Neural progenitor cell (in vitro differentiated cells): ENCODE data around the gene DCTN3. TPM values are rescaled to one million over a fixed set of nuclear protein-coding genes. Genes with fewer than 3 reads are reported as not detected.
A peak's percentile ranks its signal among the peaks of the same experiment; 100 is the strongest.

Experiments
- DNase-seq: peaks from one replicate; pipeline ENCODE4 v3.0.0-alpha.2; 2016; ENCODE audit warnings: low spot score
- H2AFZ ChIP-seq: fragments of 200-600 bp; sonication (generic); replicated peaks from 2 replicates; pipeline ENCODE4 v1.6.1; 2016; ENCODE audit warnings: antibody characterized with exemption
- H3F3A ChIP-seq: fragments of 200-600 bp; sonication (generic); 2 replicates; pipeline ENCODE4 v1.6.1; 2016; ENCODE audit warnings: antibody characterized with exemption, low read depth
- H3K27ac ChIP-seq: fragments of 200-600 bp; sonication (generic); 2 replicates; pipeline ENCODE4 v1.5.1; 2016; ENCODE audit warnings: mild to moderate bottlenecking
- H3K27me3 ChIP-seq: fragments of 200-600 bp; sonication (generic); 2 replicates; pipeline ENCODE4 v1.6.1; 2016; ENCODE audit warnings: mild to moderate bottlenecking, moderate library complexity
- H3K36me3 ChIP-seq: fragments of 200-600 bp; sonication (generic); 2 replicates; pipeline ENCODE4 v1.5.1; 2016
- H3K4me1 ChIP-seq: fragments of 200-600 bp; sonication (generic); 2 replicates; pipeline ENCODE4 v1.6.1; 2016; ENCODE audit warnings: mixed run types
- H3K4me2 ChIP-seq: fragments of 200-600 bp; sonication (generic); 2 replicates; pipeline ENCODE4 v1.6.1; 2016
- H3K4me3 ChIP-seq: fragments of 200-600 bp; sonication (generic); 2 replicates; pipeline ENCODE4 v1.5.1; 2016
- H3K79me2 ChIP-seq: fragments of 200-600 bp; sonication (generic); 2 replicates; pipeline ENCODE4 v1.6.1; 2016; ENCODE audit warnings: low read depth
- H3K9ac ChIP-seq: fragments of 200-600 bp; sonication (generic); 2 replicates; pipeline ENCODE4 v1.6.1; 2016
- H3K9me3 ChIP-seq: fragments of 200-600 bp; sonication (generic); 2 replicates; pipeline ENCODE4 v1.5.1; 2016; ENCODE audit warnings: low read depth
- H4K20me1 ChIP-seq: fragments of 200-600 bp; sonication (generic); 2 replicates; pipeline ENCODE4 v1.6.1; 2016; ENCODE audit warnings: low read depth
- H3K27ac Mint-ChIP-seq: 3 replicates; pipeline ENCODE4 v1.8.0; 2021; ENCODE audit warnings: mixed read lengths
- H3K27me3 Mint-ChIP-seq: 2 replicates; pipeline ENCODE4 v1.8.0; 2022; ENCODE audit warnings: low read depth, mild to moderate bottlenecking, inconsistent platforms, moderate library complexity, mixed read lengths; ENCODE audit not compliant: insufficient read depth
- H3K36me3 Mint-ChIP-seq: 3 replicates; pipeline ENCODE4 v1.8.0; 2021; ENCODE audit warnings: mixed read lengths
- H3K4me1 Mint-ChIP-seq: 3 replicates; pipeline ENCODE4 v1.8.0; 2021; ENCODE audit warnings: mixed read lengths
- H3K4me3 Mint-ChIP-seq: 3 replicates; pipeline ENCODE4 v1.8.0; 2021; ENCODE audit warnings: mild to moderate bottlenecking, moderate library complexity, mixed read lengths
- H3K9me3 Mint-ChIP-seq: 3 replicates; pipeline ENCODE4 v1.8.0; 2020; ENCODE audit warnings: mixed read lengths
- CTCF ChIP-seq: fragments of 200-600 bp; sonication (generic); IDR thresholded peaks from 2 replicates; pipeline ENCODE4 v1.5.1; 2017; ENCODE audit warnings: antibody characterized with exemption, mild to moderate bottlenecking
- EZH2 ChIP-seq: fragments of 200-600 bp; sonication (generic); IDR thresholded peaks from 2 replicates; pipeline ENCODE4 v1.6.1; 2017; ENCODE audit warnings: antibody characterized with exemption, mild to moderate bottlenecking, moderate library complexity
- EZH2phosphoT487 ChIP-seq: fragments of 200-600 bp; sonication (generic); IDR thresholded peaks from 2 replicates; pipeline ENCODE4 v1.6.1; 2017; ENCODE audit warnings: antibody characterized with exemption
- total RNA-seq: library from RNA; depleted of rRNA; stranded (reverse); fragments of >200 nt; gene quantifications from 2 replicates; pipeline ENCODE4 v1.2.3, GENCODE V29; 2015; ENCODE audit warnings: low replicate concordance

The DCTN3 gene
- total RNA-seq = 45.6 and 98.3 TPM in 2 replicates

DNA sequence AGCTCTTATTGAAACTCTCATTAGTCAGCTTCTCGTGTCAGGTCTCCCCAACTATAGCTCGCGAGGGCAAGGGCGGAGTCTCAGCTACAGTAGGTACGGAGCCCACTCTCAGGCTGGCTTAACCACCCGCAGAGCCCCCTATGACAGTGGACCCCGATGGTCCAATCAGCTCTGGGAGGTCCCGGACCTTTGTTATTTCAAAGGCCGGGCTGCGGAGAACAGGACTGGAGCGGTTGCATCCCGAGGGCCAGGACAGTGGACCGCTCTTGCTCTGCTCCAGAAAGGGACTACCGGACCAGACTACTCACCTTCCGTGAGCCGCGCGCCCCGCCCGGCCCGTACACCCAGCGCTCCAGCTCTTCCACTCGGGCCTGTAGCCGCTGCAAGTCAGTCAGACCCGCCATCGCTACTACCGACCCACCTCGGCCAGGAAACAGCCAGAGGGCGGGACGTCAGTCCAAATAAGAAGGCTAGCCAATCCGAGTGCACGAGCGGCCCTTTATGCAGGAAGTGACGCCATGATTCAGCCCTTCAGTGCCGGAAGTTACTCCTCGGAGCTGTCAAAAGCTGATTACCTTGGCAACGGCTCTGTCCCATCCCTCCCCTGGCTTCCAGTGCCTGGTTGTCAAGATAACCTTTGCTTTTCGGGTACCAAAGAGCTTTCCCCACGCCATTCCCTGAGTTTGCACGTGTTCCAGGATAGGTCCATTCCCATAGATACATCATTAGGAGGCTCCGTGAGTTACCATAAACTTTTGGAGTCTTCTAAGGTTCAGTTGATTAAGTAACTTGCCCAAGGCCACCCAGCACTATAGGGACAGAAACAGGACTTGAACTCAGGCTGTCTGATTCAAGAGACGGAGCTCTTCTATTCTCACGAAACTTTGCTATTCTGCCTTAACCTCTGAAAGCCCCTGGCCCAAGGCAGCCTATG is at the start of gene DCTN3:
Gene DCTN3, minus strand, starts transcription at position 435 of the 934 bp plus-strand sequence. Its CDS starts 31 bp downstream, at position 404.
- Mint-ChIP-seq H3K4me3 (peak within 1 kb of the TSS; percentile 92), H3K9me3 (peaks cover 2% of the 10 kb centered on the region), H3K36me3 (peaks cover 7% of the 10 kb centered on the region), H3K4me1 (peaks cover 24% of the 10 kb centered on the region), H3K27ac (peak within 1 kb of the TSS; percentile 91), H3K27me3 (peaks cover 10% of the 10 kb centered on the region)
- Histone ChIP-seq H3K9ac (peak within 1 kb of the TSS; percentile 62), H3K27ac (no peak within 1 kb of the TSS), H2AFZ (peak within 1 kb of the TSS; percentile 68), H3K27me3 (peaks cover 10% of the 10 kb centered on the region), H3K79me2 (no peaks in the 10 kb centered on the region), H3K4me2 (peak within 1 kb of the TSS; percentile 93), H3K36me3 (no peaks in the 10 kb centered on the region), H4K20me1 (no peaks in the 10 kb centered on the region), H3K4me3 (peak within 1 kb of the TSS; percentile 82), H3K9me3 (no peaks in the 10 kb centered on the region), H3K4me1 (peaks cover 18% of the 10 kb centered on the region), H3F3A (peaks cover 17% of the 10 kb centered on the region)
- TF ChIP-seq CTCF = no peak
- TF ChIP-seq EZH2 = no peak
- TF ChIP-seq EZH2phosphoT487 = no peak
- peak; percentile 97 for DNase-seq

DNA sequence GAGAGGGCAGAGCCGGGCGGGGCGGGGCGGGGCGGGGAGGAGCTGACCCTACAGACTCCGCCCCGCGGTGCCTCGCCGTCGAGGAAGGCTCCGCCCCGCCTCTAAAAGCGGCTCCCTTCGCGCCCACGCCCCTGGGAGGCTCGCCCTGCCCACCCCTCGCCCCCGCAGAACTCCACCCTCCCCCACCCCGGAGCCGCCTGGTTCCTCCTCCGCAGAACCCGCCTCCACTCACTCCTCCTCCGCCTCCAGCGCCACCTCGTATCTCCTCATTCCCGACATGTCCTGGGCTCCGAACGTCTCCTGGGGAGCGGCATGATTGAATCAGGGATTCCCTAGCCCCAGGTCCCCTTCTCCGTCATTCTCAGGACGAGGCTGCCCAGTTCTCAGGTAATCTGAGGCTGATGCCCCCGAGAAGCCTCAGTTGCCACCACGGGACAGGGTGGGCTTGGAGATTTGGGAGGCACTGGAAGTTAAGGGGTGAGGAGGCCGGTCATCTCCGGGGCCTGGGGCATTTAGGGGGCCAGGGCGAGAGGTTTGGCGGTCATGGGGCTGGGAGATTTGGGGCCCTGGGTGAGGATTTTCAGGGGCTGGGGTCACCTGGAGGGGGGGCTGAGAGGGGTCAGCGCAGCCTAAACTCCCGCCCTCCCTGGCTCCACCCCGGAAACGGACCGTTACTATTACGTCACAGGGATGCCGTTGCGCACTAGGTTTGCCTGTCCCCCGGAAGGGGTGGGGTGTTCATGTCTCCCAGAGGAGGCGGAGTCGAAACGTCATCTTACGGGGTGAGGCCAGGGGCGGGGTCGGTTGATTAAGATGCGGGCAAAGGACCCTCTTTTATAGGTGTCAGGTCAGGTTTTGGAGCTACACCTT is 45.3 kb upstream of the DCTN3 start:
- H3K27ac ChIP-seq = peak overlapping the region; percentile 85
- TF ChIP-seq EZH2 (no peak), CTCF (no peak), EZH2phosphoT487 (no peak)
- no peaks in the 10 kb centered on the region for H3K27me3 ChIP-seq
- peaks cover 4% of the 10 kb centered on the region for H3K9me3 Mint-ChIP-seq
- H3F3A ChIP-seq = peaks cover 16% of the 10 kb centered on the region
- H3K36me3 ChIP-seq = no peaks in the 10 kb centered on the region
- peak overlapping the region; percentile 93 for H3K4me3 Mint-ChIP-seq
- peak; percentile 98 for DNase-seq
- peak overlapping the region; percentile 38 for H3K9ac ChIP-seq
- H2AFZ ChIP-seq = peak overlapping the region; percentile 4
- peaks cover 19% of the 10 kb centered on the region for H3K36me3 Mint-ChIP-seq
- peaks cover 17% of the 10 kb centered on the region for H3K79me2 ChIP-seq
- peaks cover 4% of the 10 kb centered on the region for H3K4me1 ChIP-seq
- H3K4me2 ChIP-seq = peak overlapping the region; percentile 89
- H3K4me3 ChIP-seq = peak overlapping the region; percentile 67
- peaks cover 14% of the 10 kb centered on the region for H4K20me1 ChIP-seq
- H3K27me3 Mint-ChIP-seq = peaks cover 8% of the 10 kb centered on the region
- no peaks in the 10 kb centered on the region for H3K9me3 ChIP-seq
- peaks cover 10% of the 10 kb centered on the region for H3K4me1 Mint-ChIP-seq
- H3K27ac Mint-ChIP-seq = no peak overlapping the region

GRCh38 chr9:34665067-34665380 is 44.7 kb upstream of the DCTN3 start:
- DNase-seq = no peak
- Histone ChIP-seq H3F3A (peaks cover 16% of the 10 kb centered on the region), H3K27ac (no peak overlapping the region), H3K4me2 (peak overlapping the region; percentile 89), H3K4me3 (peak overlapping the region; percentile 67), H3K9ac (no peak overlapping the region), H4K20me1 (peaks cover 14% of the 10 kb centered on the region), H3K79me2 (peaks cover 17% of the 10 kb centered on the region), H3K27me3 (no peaks in the 10 kb centered on the region), H2AFZ (peak overlapping the region; percentile 77), H3K9me3 (no peaks in the 10 kb centered on the region), H3K36me3 (no peaks in the 10 kb centered on the region), H3K4me1 (peaks cover 4% of the 10 kb centered on the region)
- peaks cover 8% of the 10 kb centered on the region for H3K27me3 Mint-ChIP-seq
- peaks cover 19% of the 10 kb centered on the region for H3K36me3 Mint-ChIP-seq
- TF ChIP-seq EZH2phosphoT487 (no peak), EZH2 (peak; percentile 40)
- H3K4me1 Mint-ChIP-seq = peaks cover 10% of the 10 kb centered on the region
- H3K27ac Mint-ChIP-seq = no peak overlapping the region
- peaks cover 4% of the 10 kb centered on the region for H3K9me3 Mint-ChIP-seq
- H3K4me3 Mint-ChIP-seq = peak overlapping the region; percentile 93
